ENCODE results near the gene ZFP62.
A peak's percentile ranks its signal among the peaks of the same experiment; 100 is the strongest.
"Not testable (repeated sequence)": the region's sequence is repeated elsewhere in the genome, so short reads cannot be mapped to it uniquely, and the experiment has no call there.

Gene ZFP62

GRCh38 chr5:180860887-180861822, at the start of gene ZFP62:
Gene ZFP62 (minus strand): TSS chr5:180861276. CDS start chr5:180861219, 57 bp downstream.
- DNase-seq: peak; percentile 74

GRCh38 chr5:180910735-180911134, 49.7 kb upstream of the ZFP62 start:
- no peak for DNase-seq

GRCh38 chr5:180910182-180910581, 49.1 kb upstream of the ZFP62 start:
- DNase-seq: no peak

GRCh38 chr5:180909782-180910181, 48.7 kb upstream of the ZFP62 start:
- DNase-seq: no peak

GRCh38 chr5:180908998-180909731, 48.1 kb upstream of the ZFP62 start:
- no peak for DNase-seq

- no peak for DNase-seq
These were observed 47.3 kb upstream of the ZFP62 start for GRCh38 chr5:180908400-180908799.

- DNase-seq: no peak
These were observed 40.4 kb upstream of the ZFP62 start for GRCh38 chr5:180901319-180902009.

- DNase-seq: no peak
These were observed 39.1 kb upstream of the ZFP62 start for GRCh38 chr5:180900178-180900577.

GRCh38 chr5:180898621-180899246, 37.7 kb upstream of the ZFP62 start, which contains the start of gene BTNL8:
Gene BTNL8 (plus strand): TSS chr5:180899159. CDS start chr5:180899311, 152 bp downstream.
- DNase-seq: no peak

GRCh38 chr5:180895330-180895729, 34.3 kb upstream of the ZFP62 start:
- not testable (repeated sequence) for DNase-seq

- DNase-seq: no peak
These were observed 28.3 kb upstream of the ZFP62 start for GRCh38 chr5:180889381-180889780.

- not testable (repeated sequence) for DNase-seq
These were observed 24.9 kb upstream of the ZFP62 start for GRCh38 chr5:180885845-180886529.

- DNase-seq: no peak
These were observed 14.9 kb upstream of the ZFP62 start for GRCh38 chr5:180875860-180876426.

- no peak for DNase-seq
These were observed 13.9 kb upstream of the ZFP62 start for GRCh38 chr5:180874804-180875582.

- no peak for DNase-seq
These were observed 12.8 kb upstream of the ZFP62 start for GRCh38 chr5:180873615-180874520.

GRCh38 chr5:180872419-180872818, 11.3 kb upstream of the ZFP62 start:
- DNase-seq: no peak

GRCh38 chr5:180870276-180871068, 9.4 kb upstream of the ZFP62 start:
- DNase-seq: no peak

- no peak for DNase-seq
These were observed 8.5 kb upstream of the ZFP62 start for GRCh38 chr5:180869587-180869986.

- DNase-seq: peak; percentile 54
These were observed 7.9 kb upstream of the ZFP62 start for GRCh38 chr5:180868960-180869359.

All from activated T-cell treated with anti-CD3 and anti-CD28 coated beads for 4 hours (primary cell).